Psoas muscle (tissue), 8 donors: Measurements from ENCODE around the gene GCDH. TPM values are rescaled to one million over a fixed set of nuclear protein-coding genes. Genes with fewer than 3 reads are reported as not detected.

Experiments used
- ATAC-seq, 4 donors: fragments of 200-7000 bp; cut with Tn5 transposase; one replicate each; pipeline ENCODE4 v1.9.1; 2020; ENCODE audit warnings: moderate library complexity in 3 of 4, mild to moderate bottlenecking in 2 of 4
- DNase-seq, 2 donors: peaks; one replicate each; pipeline ENCODE4 v3.0.0-alpha.2; 2020
- H3K27ac ChIP-seq: fragments of 200-600 bp; one replicate; pipeline ENCODE4 v1.8.0; 2022
- H3K27me3 ChIP-seq, 3 donors: fragments of 200-600 bp in 1 of 3; one replicate each; pipeline versions ENCODE4 v1.6.1 to v1.8.0; 2013 to 2022; ENCODE audit warnings: low read length in 2 of 3, mild to moderate bottlenecking in 2 of 3, moderate library complexity in 1 of 3; ENCODE audit not compliant: insufficient read depth in 3 of 3
- H3K36me3 ChIP-seq, 2 donors: fragments of 200-600 bp in 1 of 2; one replicate each; pipeline versions ENCODE4 v1.6.1 to v1.8.0; 2013 to 2022; ENCODE audit warnings: low read depth in 1 of 2, mild to moderate bottlenecking in 1 of 2, moderate library complexity in 1 of 2; ENCODE audit not compliant: insufficient read depth in 1 of 2
- H3K4me1 ChIP-seq: fragments of 200-600 bp; one replicate; pipeline ENCODE4 v1.8.0; 2022
- H3K4me3 ChIP-seq: fragments of 200-600 bp; one replicate; pipeline ENCODE4 v1.8.0; 2022; ENCODE audit warnings: mild to moderate bottlenecking
- H3K9me3 ChIP-seq: fragments of 200-600 bp; one replicate; pipeline ENCODE4 v1.8.0; 2022
- CTCF ChIP-seq: fragments of 200-600 bp; IDR thresholded peaks from one replicate; pipeline ENCODE4 v1.8.0; 2022; ENCODE audit warnings: antibody characterized with exemption
- whole genome bisulfite sequencing, 3 donors: extraction: QIAGEN DNeasy Blood & Tissue Kit; methylation state at CpG; one replicate each; pipeline versions ENCODE4 v1.1.6 to v1.1.7; 2013; 5-methylcytosine and 5-hydroxymethylcytosine counted together
- intact Hi-C, 2 donors: fragments of 100-400 bp; cut with DNase I; formaldehyde crosslinking; loops; one replicate each; pipeline versions ENCODE4 v1.11.0 to v1.14.2; 2022
- polyA plus RNA-seq, 3 donors: library from polyadenylated mRNA; stranded (reverse); fragments of 200-250 nt; gene quantifications; one replicate each; pipeline ENCODE4 v1.2.3, GENCODE V29; 2013
- total RNA-seq, 4 donors: library from RNA; stranded (reverse); fragmentation: NEBNext Ultra II Directional in 2 of 4; extraction: Animal tissue kit (Norgen Biotek cat#: 25700) in 2 of 4; gene quantifications; one replicate each; pipeline versions ENCODE4 v1.2.1 to v1.2.4, GENCODE V29; 2021 to 2023
- donor health status: healthy with polysubstance abuse.
- donor health status: DM: no; HTN: no; CAD: no; lungs with moderate emphysema.
- donor health status: Bipolar disorder and iron deficiency.
- donor health status: healthy.
- donor health status: DM: yes; HTN: yes; CAD: no.
- donor health status: DM: no; HTN: no; CAD: no.
- donor health status: DM: no; HTN: no; CAD: no.
- donor health status: DM: yes; HTN: yes; CAD: no.

Gene GCDH
- total and polyA plus RNA-seq, 7 donors, result 18.9 to 45.2 (median 21.9) TPM

- intact Hi-C loops, result no loop called here
- H3K4me3 ChIP-seq, result no peak overlapping the region
- no peak for TF ChIP-seq CTCF
- H3K9me3 ChIP-seq, result no peaks in the 10 kb centered on the region
- no peak for DNase-seq
- ATAC-seq, result no peak
- H3K27me3 ChIP-seq, result no peaks in the 10 kb centered on the region
- no peak overlapping the region for H3K27ac ChIP-seq
- H3K4me1 ChIP-seq, result no peaks in the 10 kb centered on the region
- H3K36me3 ChIP-seq, result peaks cover 2 to 64% of the 10 kb centered on the region in 2 donors
- 87 to 91% (median 90%) methylated on average over 10 of the region's 10 CpGs for WGBS, 3 donors
Observed at GRCh38 chr19:12899891-12900518, 9.0 kb downstream of the GCDH start.

GRCh38 chr19:12907166-12907565, 16.2 kb downstream of the GCDH start:
- Histone ChIP-seq H3K4me3 (no peak overlapping the region), H3K36me3 (peaks cover 0 to 12% of the 10 kb centered on the region in 2 donors), H3K27me3 (no peaks in the 10 kb centered on the region), H3K27ac (no peak overlapping the region), H3K9me3 (no peaks in the 10 kb centered on the region), H3K4me1 (no peaks in the 10 kb centered on the region)
- intact Hi-C loops, result no loop called here
- ATAC-seq, result no peak
- no peak for TF ChIP-seq CTCF
- WGBS, 3 donors, result 80 to 84% (median 83%) methylated on average over 9 of the region's 9 CpGs
- no peak for DNase-seq

- H3K27me3 ChIP-seq, result no peaks in the 10 kb centered on the region
- no peaks in the 10 kb centered on the region for H3K36me3 ChIP-seq
- 22 to 31% (median 25%) methylated on average over 4 of the region's 4 CpGs for WGBS, 3 donors
- H3K9me3 ChIP-seq, result no peaks in the 10 kb centered on the region
- ATAC-seq (no peak), DNase-seq (no peak)
- peak overlapping the region; percentile 49 for H3K4me3 ChIP-seq
- TF ChIP-seq CTCF, result no peak
- H3K27ac ChIP-seq, result peak overlapping the region; percentile 9
- peaks cover 9% of the 10 kb centered on the region for H3K4me1 ChIP-seq
- intact Hi-C loops, result no loop called here
Observed at GRCh38 chr19:12912571-12912970, 21.6 kb downstream of the GCDH start.

GRCh38 chr19:12913011-12913561, 22.1 kb downstream of the GCDH start:
- Histone ChIP-seq H3K9me3 (no peaks in the 10 kb centered on the region), H3K4me3 (peak overlapping the region; percentile 49)
- no peak for TF ChIP-seq CTCF

More at GRCh38 chr19:12913011-12913561, 22.1 kb downstream of the GCDH start:
- intact Hi-C loops, result no loop called here
- H3K36me3 ChIP-seq, result no peaks in the 10 kb centered on the region
- WGBS, 3 donors, result 0 to 4% (median 1%) methylated on average over 22 of the region's 22 CpGs
- ATAC-seq, result peak; percentile 76 to 90 (median 82)
- DNase-seq, result peak; percentile 65 to 78
- H3K27me3 ChIP-seq, result no peaks in the 10 kb centered on the region
- peak overlapping the region; percentile 17 for H3K27ac ChIP-seq
- H3K4me1 ChIP-seq, result peaks cover 9% of the 10 kb centered on the region
